ENCODE results near the gene RGS11. TPM values are rescaled to one million over a fixed set of nuclear protein-coding genes. Genes with fewer than 3 reads are reported as not detected.

The RGS11 gene
- total and polyA plus RNA-seq, 12 donors = 1.9 to 36.4 (median 12.5) TPM

- Histone ChIP-seq H3K4me1 (peaks cover 5 to 32% (median 23%) of the 10 kb centered on the region in 9 donors), H3K27me3 (no peaks in the 10 kb centered on the region), H3K4me3 (peak overlapping the region in 9 of 10 donors; percentile 76 to 94 (median 85)), H3K27ac (peak overlapping the region in 9 of 10 donors; percentile 96 to 100 (median 98)), H3K36me3 (peaks cover 0 to 34% (median 23%) of the 10 kb centered on the region in 9 donors), H3K9me3 (no peaks in the 10 kb centered on the region)
- TF ChIP-seq, protein P1, sequence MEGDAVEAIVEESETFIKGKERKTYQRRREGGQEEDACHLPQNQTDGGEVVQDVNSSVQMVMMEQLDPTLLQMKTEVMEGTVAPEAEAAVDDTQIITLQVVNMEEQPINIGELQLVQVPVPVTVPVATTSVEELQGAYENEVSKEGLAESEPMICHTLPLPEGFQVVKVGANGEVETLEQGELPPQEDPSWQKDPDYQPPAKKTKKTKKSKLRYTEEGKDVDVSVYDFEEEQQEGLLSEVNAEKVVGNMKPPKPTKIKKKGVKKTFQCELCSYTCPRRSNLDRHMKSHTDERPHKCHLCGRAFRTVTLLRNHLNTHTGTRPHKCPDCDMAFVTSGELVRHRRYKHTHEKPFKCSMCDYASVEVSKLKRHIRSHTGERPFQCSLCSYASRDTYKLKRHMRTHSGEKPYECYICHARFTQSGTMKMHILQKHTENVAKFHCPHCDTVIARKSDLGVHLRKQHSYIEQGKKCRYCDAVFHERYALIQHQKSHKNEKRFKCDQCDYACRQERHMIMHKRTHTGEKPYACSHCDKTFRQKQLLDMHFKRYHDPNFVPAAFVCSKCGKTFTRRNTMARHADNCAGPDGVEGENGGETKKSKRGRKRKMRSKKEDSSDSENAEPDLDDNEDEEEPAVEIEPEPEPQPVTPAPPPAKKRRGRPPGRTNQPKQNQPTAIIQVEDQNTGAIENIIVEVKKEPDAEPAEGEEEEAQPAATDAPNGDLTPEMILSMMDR (IDR thresholded peaks at IDR 0.05) = no peak
- DNase-seq (no peak), ATAC-seq (no peak)
- 80 to 82% methylated on average over 22 of the region's 22 CpGs for WGBS, 2 donors
- intact Hi-C loops (cut with DNase I) = loop anchor here in 4 of 10 donors (5.0 to 10.0 kb wide), 2 partner anchors 122 to 125 kb away; partner anchors contain the start of gene AXIN1 (in 4 of the 4)
These were observed 45.9 kb downstream of the RGS11 start for GRCh38 chr16:229731-230281.

GRCh38 chr16:228852-229730 lies 46.7 kb downstream of the RGS11 start, which contains the start of gene LUC7L:
TSS of gene LUC7L (minus strand) at chr16:229449. CDS start at chr16:229339, 110 bp downstream.
- WGBS, 2 donors = 1% methylated on average over 88 of the region's 88 CpGs
- peak; percentile 89 to 91 for DNase-seq
- peaks cover 5 to 30% (median 23%) of the 10 kb centered on the region in 9 donors for H3K4me1 ChIP-seq
- H3K4me3 ChIP-seq = peak within 1 kb of the TSS; percentile 76 to 97 (median 86)
- H3K27me3 ChIP-seq = no peaks in the 10 kb centered on the region
- H3K9me3 ChIP-seq = no peaks in the 10 kb centered on the region
- peak within 1 kb of the TSS; percentile 96 to 100 (median 98) for H3K27ac ChIP-seq
- peak; percentile 94 to 97 (median 95) for ATAC-seq
- H3K36me3 ChIP-seq = peaks cover 0 to 42% (median 30%) of the 10 kb centered on the region in 9 donors
- intact Hi-C loops (cut with DNase I) = loop anchor here in 3 of 10 donors (5.0 to 10.0 kb wide), 2 partner anchors 123 to 126 kb away; partner anchors contain the start of gene AXIN1 (in 3 of the 3)
- TF ChIP-seq, protein P1 (IDR thresholded peaks at IDR 0.05) = no peak

DNA sequence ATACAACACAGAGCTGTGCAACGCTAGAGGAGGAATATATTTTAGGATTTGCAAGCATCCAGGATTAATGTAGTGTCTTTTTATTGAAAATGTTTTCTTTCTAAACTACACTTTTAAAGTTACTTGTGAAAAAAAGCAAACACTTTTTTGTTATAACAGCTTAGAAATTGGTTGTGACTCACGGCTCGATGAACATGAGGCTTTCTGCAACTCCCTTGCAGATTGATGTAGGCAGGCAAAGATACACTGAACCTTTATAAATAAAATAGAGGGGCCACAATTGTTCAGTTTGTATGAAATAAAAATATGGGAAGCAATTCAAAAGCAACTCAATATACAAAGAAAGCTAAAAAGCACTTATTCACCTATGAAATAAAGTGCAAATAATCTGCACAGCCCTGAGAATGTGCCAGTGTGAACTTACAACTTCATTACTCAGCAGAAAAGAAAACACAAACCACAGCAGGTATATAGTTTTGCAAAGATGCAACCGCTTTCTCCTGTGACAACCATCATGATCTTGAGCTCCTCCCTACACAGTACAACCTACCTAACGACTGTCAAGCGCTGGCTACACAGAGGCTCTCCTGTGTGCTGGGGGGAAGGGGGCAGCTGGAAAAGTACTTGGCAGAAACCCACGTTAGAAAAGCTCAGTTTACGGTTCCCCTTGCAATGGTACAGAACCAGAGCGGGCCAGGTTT lies 47.4 kb downstream of the RGS11 start:
- Histone ChIP-seq H3K27ac (peak overlapping the region in 9 of 10 donors; percentile 96 to 100 (median 98)), H3K9me3 (no peaks in the 10 kb centered on the region)

More for the DNA sequence above, 47.4 kb downstream of the RGS11 start:
- no peak for DNase-seq
- Histone ChIP-seq H3K4me1 (peaks cover 5 to 27% (median 23%) of the 10 kb centered on the region in 9 donors), H3K4me3 (peak overlapping the region; percentile 76 to 97 (median 86)), H3K27me3 (no peaks in the 10 kb centered on the region), H3K36me3 (peaks cover 0 to 49% (median 38%) of the 10 kb centered on the region in 9 donors)
- TF ChIP-seq, protein P1 (IDR thresholded peaks at IDR 0.05) = no peak
- peak in 4 of 8 donors; percentile 10 to 29 (median 17) for ATAC-seq
- intact Hi-C loops (cut with DNase I) = loop anchor here in 3 of 10 donors (5.0 to 10.0 kb wide), 2 partner anchors 124 to 126 kb away; partner anchors contain the start of gene AXIN1 (in 3 of the 3)
- WGBS, 2 donors = 22 to 23% methylated on average over 9 of the region's 9 CpGs
